ELR (cell line): ENCODE measurements around the gene PTTG1IP.

Experiments used
- DNase-seq: peaks from one replicate; pipeline ENCODE4 v3.0.0-alpha.2; 2015; ENCODE audit warnings: low read depth

PTTG1IP gene

GRCh38 chr21:44908908-44909307 lies 35.4 kb upstream of the PTTG1IP start:
- no peak for DNase-seq

- DNase-seq: no peak
These were observed 34.7 kb upstream of the PTTG1IP start for GRCh38 chr21:44907966-44908895.

GRCh38 chr21:44907225-44907965 lies 33.9 kb upstream of the PTTG1IP start:
- no peak for DNase-seq

- no peak for DNase-seq
These were observed 32.2 kb upstream of the PTTG1IP start for GRCh38 chr21:44905728-44906090.

GRCh38 chr21:44905016-44905727 lies 31.7 kb upstream of the PTTG1IP start:
- DNase-seq: no peak

- DNase-seq: no peak
These were observed 30.8 kb upstream of the PTTG1IP start for GRCh38 chr21:44904141-44904923.

GRCh38 chr21:44903689-44904088 lies 30.2 kb upstream of the PTTG1IP start:
- DNase-seq: no peak

- DNase-seq: no peak
These were observed 29.7 kb upstream of the PTTG1IP start for GRCh38 chr21:44903050-44903685.

GRCh38 chr21:44902268-44903049 lies 29.0 kb upstream of the PTTG1IP start:
- no peak for DNase-seq

GRCh38 chr21:44901391-44902074 lies 28.0 kb upstream of the PTTG1IP start:
- DNase-seq: no peak

- no peak for DNase-seq
These were observed 27.2 kb upstream of the PTTG1IP start for GRCh38 chr21:44900559-44901251.

- no peak for DNase-seq
These were observed 26.5 kb upstream of the PTTG1IP start for GRCh38 chr21:44899768-44900558.

GRCh38 chr21:44898851-44899767 lies 25.6 kb upstream of the PTTG1IP start:
- DNase-seq: no peak

- no peak for DNase-seq
These were observed 24.6 kb upstream of the PTTG1IP start for GRCh38 chr21:44898011-44898488.

- no peak for DNase-seq
These were observed 24.0 kb upstream of the PTTG1IP start for GRCh38 chr21:44897326-44898010.

GRCh38 chr21:44896561-44897286 lies 23.2 kb upstream of the PTTG1IP start:
- no peak for DNase-seq
